NCI-H146 treated with DMSO at 0.1 percent for 48 hours (cell line): Measurements from ENCODE around the gene IFNAR2.
"Not testable (repeated sequence)": the region's sequence is repeated elsewhere in the genome, so short reads cannot be mapped to it uniquely, and the experiment has no call there.

Experiments used
- DNase-seq: peaks from one replicate; lab custom pipeline; 2025; ENCODE audit not compliant: unreplicated experiment; lab: John Stamatoyannopoulos, UW

The IFNAR2 gene

DNA sequence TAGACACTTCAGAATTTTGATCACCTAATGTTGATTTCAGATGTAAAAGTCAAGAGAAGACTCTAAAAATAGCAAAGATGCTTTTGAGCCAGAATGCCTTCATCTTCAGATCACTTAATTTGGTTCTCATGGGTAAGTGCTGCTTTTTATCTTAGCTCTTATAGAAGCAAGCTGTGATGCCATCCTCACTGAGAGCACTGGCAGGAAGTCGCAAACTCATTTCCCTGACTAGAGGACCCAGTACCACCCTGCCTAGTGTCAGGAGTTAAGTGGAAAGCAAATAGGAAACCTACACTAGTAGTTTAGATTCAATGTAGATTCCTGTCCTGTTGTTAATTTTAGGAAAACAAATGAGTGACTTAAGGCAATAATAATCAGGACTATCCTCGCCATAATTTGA lies 12.1 kb downstream of the IFNAR2 start:
- no peak for DNase-seq

DNA sequence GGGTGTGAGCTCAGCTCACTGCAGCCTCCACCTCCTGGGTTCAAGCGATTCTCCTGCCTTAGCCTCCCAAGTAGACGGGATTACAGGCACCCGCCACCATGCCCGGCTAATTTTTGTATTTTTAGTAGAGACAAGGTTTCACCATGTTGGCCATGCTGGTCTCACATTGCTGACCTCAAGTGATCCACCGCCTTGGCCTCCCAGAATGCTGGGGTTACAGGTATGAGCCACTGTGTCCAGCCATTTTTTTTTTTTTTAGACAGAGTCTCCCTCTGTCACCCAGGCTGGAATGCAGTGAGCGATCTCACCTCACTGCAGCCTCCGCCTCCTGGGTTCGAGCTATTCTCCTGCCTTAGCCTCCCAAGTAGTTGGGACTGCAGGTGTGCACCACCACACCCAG lies 13.1 kb downstream of the IFNAR2 start:
- DNase-seq, result not testable (repeated sequence)

DNA sequence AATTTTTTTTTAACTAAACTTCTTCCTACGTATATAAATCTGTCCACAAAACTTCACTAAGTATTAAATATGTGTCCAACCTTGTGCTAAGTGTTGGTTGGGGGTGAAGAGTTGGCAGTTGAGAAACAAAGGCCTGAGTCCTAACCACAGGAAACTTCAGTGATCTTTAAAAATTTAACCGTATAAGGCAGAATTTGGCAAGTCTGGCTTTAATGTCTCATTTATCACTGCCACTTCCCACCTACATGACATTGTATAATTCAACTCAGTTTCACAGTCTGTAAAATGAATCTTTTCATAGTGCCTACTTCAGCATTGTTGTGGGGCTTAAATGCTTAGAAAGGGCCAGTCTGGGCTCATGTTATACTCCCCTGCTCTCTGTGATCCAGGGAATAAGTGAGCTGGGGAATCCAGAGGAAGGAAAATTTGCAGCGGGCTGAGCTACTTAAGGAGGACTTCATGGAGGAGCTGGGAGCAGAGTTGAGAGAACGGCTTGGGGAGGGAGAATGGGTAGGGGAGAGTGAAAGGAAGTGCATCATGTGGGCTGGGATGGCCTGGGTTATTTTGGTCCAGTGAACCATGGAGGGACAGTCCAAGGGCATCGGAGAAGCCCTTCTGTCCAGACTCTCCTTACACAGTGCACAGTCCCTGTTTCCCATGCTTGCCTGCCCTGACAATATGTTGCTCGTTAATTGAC lies 14.5 kb downstream of the IFNAR2 start:
- no peak for DNase-seq

DNA sequence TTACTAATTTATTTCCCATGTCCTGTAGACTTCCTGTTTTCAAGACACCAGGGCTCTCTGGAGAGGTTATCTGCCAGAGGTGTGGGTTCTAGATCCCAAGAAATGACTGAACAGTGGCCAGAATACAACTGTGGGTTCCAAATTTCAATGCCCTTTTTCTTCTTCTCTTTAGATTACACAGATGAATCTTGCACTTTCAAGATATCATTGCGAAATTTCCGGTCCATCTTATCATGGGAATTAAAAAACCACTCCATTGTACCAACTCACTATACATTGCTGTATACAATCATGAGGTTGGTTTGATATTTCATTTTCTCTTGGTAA lies 15.0 kb downstream of the IFNAR2 start:
- no peak for DNase-seq

DNA sequence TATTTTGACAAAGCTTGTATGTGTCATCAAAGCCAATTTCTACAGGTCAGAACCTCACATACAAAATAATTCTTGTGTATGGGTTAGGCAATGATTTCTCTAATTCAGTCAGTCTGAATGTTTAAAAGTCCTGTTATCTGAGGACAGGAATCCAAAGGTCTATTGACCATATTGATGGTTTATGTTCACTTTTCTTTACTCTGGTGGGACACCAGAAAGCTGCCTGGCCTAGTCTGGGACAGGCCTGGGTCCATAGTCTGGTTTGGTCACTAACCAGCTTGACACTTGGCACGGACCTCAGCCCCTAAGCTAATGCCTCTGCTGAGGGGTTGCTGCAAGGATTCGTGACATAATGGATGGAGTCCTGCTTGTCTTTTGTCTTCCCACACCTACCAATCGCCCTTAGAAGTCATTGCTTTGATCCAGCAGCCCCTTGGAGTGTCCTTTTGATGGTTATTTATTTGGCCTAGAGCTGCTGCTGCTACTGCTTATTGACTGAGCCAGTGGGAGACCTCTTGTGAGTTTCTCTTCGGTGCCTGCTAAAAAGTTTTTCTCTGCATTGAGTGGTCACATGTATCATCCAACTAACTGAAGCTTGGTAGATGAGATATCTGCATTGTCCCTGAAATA lies 15.7 kb downstream of the IFNAR2 start:
- DNase-seq, result no peak

DNA sequence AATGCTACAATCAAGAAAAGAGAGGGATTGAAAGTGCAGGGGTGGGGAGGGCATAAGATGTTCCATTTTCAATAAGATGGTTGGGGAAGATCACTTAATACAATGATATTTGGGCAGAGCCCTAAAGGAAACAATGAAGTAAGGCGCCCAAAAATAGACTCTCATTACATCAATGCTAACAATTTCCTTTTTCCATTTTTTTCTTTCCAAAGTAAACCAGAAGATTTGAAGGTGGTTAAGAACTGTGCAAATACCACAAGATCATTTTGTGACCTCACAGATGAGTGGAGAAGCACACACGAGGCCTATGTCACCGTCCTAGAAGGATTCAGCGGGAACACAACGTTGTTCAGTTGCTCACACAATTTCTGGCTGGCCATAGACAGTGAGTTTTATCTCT lies 16.8 kb downstream of the IFNAR2 start:
- no peak for DNase-seq

DNA sequence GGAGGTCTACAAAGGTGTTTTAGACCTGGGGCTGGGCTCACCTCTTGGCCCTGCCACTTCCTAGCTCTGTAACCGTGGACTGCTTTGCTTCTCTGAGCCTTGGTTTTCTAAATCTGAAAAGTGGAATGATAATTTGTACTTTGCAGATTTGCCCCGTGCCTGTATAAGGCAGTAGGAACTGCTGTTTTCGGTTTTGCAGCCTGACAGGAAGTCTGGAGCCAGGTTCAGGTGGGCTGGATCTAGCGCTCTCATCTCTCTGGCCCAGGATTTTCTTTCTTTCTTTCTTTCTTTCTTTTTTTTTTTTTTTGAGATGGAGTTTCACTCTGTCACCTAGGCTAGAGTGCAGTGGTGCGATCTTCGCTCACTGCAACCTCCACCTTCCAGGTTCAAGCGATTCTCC lies 17.2 kb downstream of the IFNAR2 start:
- DNase-seq, result no peak

DNA sequence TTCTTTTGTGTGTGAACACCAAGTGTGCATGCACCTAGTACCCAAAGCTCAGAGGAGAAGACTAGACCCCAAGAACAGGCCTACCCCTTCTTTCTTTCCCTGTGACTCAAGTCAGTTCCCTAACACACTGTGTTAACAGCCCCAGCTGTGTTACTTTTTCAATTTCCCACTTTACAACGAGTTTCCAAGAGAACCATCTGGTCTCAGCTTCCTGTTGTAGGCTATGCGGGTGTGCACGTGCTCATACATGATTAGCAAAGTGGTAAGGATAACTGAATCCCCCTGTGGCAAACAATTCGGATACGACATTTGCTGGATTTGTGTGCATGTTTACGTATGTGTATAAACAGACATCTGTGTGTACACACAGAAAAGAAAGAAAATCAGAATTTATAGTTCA lies 17.9 kb downstream of the IFNAR2 start:
- no peak for DNase-seq

DNA sequence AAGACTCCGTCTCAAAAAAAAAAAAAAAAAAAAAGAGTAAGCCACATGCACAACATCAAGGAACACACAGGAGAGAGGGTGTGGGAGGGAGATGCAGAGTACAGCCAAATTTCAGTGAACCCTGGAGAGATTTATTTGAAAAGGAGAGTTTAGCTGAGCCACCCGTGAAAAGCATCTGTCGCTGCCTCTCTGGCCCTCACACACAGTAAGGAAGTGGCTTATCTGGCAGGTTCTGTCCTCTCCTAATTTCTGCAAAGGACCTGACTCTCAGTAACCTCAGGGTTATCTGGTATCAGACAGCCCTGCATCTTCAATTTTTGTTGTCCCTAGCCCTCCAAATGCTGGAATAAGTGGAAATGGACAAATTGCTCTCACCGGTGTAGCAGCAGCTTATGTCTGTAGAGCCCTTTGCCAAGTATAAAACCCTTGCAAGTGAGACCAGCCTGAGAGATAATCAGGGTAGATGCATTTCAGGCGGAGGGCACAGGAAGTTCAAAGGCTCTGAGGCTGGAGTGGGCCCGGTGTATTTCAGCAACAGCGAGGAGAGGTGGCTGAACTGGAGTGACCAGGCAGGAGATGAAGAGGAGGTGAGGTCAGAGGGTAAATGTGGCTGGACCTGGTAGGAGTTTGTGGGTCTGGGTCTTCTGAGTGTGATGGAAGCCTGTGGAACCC lies 19.7 kb downstream of the IFNAR2 start:
- DNase-seq, result no peak

DNA sequence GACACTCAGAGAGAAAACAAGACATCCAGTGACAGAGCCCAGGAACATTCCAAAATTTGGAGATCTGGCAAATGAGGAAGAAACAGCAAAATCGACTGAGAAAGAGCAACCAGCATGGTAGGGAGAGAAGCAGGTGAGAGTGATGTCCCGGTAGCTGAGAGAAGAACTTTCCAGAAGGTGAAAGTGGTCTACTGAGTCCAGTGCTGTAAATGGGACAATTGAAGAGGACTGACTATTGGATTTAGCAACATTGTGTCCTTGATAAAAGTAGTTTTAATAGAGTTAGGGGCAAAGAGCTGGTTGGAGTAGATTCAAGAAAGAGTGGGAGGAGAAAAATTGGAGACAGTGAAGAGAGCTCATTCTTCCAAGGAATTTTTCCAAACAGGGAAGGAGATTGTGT lies 21.4 kb downstream of the IFNAR2 start:
- DNase-seq, result no peak

DNA sequence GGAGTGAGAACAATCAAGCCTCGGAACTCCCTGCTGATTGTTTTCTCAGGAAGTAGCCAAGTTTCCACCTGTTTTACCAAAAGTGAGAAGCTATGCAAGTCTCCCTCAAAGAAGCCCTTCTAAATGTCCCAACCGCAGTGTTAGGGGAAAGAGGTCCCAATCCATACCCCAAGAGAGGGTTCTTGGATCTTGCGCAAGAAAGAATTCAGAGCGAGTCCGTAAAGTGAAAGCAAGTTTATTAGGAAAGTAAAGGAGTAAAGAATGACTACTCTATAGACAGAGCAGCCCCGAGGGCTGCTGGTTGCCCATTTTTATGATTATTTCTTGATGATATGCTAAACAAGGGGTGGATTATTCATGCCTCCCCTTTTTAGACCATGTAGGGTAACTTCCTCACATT lies 23.6 kb downstream of the IFNAR2 start:
- not testable (repeated sequence) for DNase-seq

DNA sequence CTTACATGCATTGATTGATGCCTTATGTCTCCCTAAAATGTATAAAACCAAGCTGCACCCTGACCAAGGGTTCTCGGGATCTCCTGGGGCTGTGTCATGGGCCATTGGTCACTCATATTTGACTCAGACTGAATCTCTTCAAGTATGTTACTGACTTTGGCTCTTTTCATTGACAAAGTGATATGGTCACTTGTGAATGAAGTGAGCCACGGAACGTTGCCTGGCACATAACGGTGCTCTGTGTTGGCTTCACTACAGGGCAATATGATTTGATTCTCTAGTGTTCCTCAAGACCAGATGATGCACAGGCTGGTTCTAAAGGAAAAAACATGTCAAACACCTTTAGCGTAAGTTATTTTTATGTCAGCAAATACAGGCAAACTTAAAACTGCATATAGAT lies 25.0 kb downstream of the IFNAR2 start:
- no peak for DNase-seq

DNA sequence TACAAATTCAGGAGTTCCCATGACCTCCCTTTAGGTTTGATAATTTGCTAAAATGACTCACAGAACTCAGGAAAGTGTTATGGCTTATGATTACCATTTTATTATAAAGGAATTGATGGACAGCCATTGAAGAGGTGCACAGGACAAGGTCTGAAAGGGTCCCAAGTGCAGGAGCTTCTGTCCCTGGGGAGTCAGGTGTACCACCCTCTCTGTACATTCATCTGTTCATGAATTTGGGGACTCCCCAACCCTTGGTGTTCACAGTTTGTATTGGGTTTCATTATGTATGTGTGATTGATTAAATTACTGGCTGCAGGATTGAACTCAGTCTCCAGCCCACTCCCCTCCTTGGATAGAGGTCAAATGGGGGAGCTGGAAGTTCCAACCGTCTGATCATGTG lies 25.7 kb downstream of the IFNAR2 start:
- DNase-seq, result no peak

DNA sequence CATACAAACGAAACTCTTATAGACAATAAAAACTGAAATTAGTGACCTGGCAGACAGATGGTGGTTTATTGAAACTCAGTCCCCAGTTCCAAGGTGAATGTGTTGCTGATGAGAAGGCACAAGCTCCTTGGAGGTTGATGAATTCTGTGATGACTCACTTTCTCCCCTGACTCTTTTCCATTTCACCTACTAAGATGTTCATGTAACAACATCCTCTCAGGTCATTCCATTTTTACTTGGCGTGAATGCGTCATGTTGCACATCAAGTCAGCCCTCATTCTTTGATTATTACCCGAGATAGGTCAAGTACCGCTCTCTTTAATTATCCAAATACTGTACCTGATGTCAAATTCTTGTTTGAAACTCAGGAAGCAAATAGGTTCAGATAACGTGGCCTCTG lies 26.3 kb downstream of the IFNAR2 start:
- DNase-seq, result no peak

DNA sequence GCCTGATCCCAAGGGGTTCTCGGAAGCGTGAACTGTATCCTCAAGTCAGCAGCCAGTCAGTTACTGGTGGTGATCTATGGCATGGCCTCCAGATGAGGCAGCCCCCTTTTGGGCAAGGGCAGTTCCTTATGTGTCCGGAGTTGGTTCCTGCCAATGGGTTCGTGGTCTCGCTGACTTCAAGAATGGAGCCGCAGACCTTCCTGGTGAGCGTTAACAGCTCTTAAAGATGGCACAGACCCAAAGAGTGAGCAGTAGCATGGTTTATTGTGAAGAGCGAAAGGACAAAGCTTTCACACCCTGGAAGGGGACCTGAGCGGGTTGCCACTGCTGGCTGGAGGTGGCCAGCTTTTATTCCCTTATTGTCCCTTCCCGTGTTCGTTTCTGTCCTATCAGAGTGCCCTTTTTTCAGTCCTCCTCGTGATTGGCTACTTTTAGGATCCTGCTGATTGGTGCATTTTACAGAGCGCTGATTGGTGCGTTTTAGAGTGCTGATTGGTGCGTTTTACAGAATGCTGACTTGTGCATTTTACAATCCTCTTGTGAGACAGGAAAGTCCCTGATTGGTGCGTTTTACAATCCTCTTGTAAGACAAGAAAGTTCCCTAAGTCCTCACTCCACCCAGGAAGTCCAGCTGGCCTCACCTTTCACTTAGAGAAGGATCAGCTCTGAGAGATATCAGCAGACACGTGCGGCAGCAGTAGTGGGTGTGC lies 27.5 kb downstream of the IFNAR2 start:
- no peak for DNase-seq

DNA sequence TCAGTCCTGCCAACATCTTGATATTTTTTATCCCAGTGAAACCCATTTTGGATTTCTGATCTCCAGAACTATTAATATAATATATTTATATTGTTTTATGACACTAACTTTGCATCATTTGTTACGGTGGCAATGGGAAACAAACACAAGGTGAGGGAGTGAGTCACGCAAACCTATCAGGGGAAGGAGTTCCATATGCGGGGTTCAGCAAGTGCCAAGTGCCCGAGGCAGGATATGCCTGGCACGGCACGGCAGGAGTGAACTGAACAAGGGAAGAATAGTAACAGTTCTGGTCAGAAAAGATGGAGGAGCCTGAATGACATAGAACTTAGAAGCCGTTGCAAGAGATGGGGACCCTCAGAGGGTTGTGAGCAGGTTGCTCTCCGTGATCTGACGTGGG lies 28.7 kb downstream of the IFNAR2 start:
- no peak for DNase-seq

DNA sequence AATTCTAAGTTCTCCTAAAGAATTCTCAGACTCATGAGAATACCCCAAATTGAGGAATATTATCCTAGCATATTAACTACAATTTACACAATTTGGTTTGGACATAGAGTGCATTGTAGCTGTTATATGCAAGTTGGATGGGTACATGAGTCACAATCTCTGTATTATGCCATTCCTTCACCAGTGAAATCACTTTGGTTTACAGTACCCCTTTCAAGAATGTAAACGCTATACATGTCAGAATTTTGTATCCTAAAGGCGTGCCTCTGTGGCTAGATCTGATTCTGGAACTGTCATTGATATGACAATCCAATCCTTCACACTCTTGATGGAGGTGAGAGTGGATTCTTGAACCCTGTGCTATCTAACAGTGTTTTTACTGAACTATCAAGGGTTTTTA lies 29.7 kb downstream of the IFNAR2 start:
- no peak for DNase-seq

DNA sequence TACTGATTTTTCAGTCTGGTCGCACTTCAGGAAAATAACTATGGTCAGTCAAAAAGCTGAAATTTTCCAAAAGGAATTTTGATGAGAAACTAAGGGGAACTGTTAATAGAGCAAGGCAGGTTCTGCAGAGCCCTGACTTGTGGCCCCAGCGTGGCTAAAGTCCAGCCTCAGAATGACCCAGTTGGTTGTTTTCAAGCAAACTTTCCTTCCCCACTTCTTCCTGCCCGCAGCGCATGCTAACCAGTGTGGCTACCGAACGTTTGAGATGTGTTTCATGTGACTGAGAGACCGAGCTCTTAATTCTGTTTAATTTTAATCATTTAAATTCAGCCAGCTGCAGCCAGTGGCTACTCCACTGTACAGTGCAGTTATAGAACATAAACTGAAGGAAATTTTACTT lies 30.3 kb downstream of the IFNAR2 start:
- no peak for DNase-seq

DNA sequence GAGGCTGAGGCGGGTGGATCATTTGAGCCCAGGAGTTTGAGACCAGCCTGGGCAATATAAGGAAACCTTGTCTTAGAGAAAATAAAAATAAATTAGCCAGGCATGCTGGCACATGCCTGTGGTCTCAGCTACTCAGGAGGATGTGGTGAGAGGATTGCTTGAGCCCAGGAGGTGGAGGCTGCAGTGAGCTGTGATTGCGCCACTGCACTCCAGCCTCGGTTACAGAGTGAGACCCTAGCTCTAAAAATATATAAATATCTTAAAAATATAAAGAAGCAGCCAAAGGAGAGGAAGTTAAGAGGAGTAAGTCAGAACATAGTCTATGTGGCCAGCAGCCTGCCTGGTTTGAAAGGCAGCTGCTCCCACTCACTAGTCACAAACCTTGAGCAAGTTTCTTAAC lies 31.9 kb downstream of the IFNAR2 start:
- no peak for DNase-seq

DNA sequence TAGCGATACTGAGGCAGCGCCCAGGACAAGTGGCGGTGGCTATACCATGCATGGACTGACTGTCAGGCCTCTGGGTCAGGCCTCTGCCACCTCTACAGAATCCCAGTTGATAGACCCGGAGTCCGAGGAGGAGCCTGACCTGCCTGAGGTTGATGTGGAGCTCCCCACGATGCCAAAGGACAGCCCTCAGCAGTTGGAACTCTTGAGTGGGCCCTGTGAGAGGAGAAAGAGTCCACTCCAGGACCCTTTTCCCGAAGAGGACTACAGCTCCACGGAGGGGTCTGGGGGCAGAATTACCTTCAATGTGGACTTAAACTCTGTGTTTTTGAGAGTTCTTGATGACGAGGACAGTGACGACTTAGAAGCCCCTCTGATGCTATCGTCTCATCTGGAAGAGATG lies 33.2 kb downstream of the IFNAR2 start:
- DNase-seq, result no peak

DNA sequence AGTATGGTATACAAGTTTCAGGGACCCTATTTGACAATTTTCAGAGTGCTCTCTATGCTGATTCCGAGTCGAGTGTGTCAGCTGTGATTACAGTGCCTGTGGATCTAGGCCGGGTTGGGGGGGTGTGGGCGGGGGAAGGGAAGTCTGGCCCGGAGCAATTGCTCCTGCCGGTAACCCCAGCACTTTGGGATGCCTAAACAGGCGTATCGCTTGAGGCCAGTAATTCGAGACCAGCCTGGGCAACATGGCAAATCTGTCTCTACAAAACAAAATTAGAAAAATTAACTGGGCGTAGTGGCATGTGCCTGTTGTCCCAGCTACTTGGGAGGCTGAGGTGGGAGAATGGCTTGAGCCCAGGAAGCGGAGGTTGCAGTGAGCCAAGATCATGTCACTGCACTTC lies 34.8 kb downstream of the IFNAR2 start:
- no peak for DNase-seq

DNA sequence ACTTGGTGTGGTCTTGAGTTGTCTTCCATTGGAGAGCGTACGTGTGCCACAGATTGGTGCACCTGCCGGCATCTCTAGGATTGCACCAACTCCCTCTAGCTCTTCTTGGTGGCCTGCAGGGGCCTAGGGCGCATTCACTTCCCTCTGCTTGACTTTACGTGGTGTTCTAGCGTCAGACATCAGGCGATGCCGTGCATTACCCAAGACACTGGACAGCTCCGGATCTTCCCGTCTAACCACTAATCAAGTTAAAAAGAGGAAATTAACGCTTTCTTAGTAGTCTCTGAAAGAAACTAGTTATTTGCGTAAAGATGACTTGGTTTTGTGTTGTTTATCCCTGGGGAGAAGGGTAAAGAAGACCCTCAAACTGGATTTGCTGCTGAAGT lies 35.9 kb downstream of the IFNAR2 start:
- DNase-seq, result peak; percentile 21
